T follicular helper cell (primary cell): ENCODE data around the gene MAP3K5.

Source experiments
- DNase-seq: peaks from one replicate; pipeline ENCODE4 v3.0.0-alpha.2; 2020; ENCODE audit warnings: low read depth

Gene MAP3K5

GRCh38 chr6:136517002-136517401 lies 275.3 kb downstream of the MAP3K5 start:
- no peak for DNase-seq

- no peak for DNase-seq
Observed at GRCh38 chr6:136514591-136514990, 277.7 kb downstream of the MAP3K5 start.

- DNase-seq: no peak
Observed at GRCh38 chr6:136511926-136512325, 280.4 kb downstream of the MAP3K5 start.

GRCh38 chr6:136511397-136511796 lies 280.9 kb downstream of the MAP3K5 start:
- no peak for DNase-seq

GRCh38 chr6:136510782-136511181 lies 281.5 kb downstream of the MAP3K5 start:
- DNase-seq: no peak

- no peak for DNase-seq
Observed at GRCh38 chr6:136510299-136510698, 282.0 kb downstream of the MAP3K5 start.

- no peak for DNase-seq
Observed at GRCh38 chr6:136508725-136509392, 283.4 kb downstream of the MAP3K5 start.
